ENCODE data around the gene PRELID1. TPM values are rescaled to one million over a fixed set of nuclear protein-coding genes. Genes with fewer than 3 reads are reported as not detected.

Gene PRELID1
- total RNA-seq, 2 experiments from 2014 or later = 33.1 to 35.0 TPM

DNA sequence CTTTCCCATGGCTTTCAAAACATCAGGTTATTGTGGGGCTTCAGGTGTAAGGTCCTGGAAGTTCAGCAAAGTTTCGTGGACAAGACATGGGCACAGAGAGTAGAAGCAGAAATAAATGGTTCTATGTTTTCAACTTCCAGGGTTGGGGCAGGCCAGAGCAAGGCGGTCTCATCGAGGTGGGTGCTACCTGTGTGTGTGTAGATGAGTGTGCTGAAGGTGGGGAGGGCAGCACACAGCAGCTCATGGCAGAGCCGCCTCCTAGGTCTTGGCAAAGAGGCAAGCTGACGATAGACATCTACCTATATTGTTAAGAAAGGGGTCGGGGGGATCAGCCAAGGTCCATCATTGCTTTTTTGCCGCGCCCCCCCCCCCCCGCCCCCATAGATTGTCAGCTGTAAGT lies 3.9 kb upstream of the PRELID1 start:
- Mint-ChIP-seq H3K4me3 (no peak overlapping the region), H3K9me3 (no peaks in the 10 kb centered on the region), H3K27ac (peak overlapping the region; percentile 88), H3K4me1 (ENCODE audit: low read depth) (peaks cover 79% of the 10 kb centered on the region), H3K27me3 (no peaks in the 10 kb centered on the region), H3K36me3 (ENCODE audit: low read depth) (peaks cover 44% of the 10 kb centered on the region)
- Histone ChIP-seq H3K4me1 (ENCODE audit: insufficient read depth, low read length) (peaks cover 66% of the 10 kb centered on the region), H3K36me3 (ENCODE audit: insufficient read depth, low read length) (peaks cover 17% of the 10 kb centered on the region), H3K9me3 (ENCODE audit: control insufficient read depth in 1 of 2, insufficient read depth in 1 of 2, low read length in 2 of 2) (no peaks in the 10 kb centered on the region), H3K27me3 (ENCODE audit: control insufficient read depth in 1 of 2, insufficient read depth in 2 of 2, low read length in 2 of 2) (no peaks in the 10 kb centered on the region), H3K27ac (ENCODE audit: low read depth in 1 of 2, low read length in 2 of 2) (peak overlapping the region; percentile 46 to 49), H3K4me3 (ENCODE audit: low read length) (no peak overlapping the region)
- ATAC-seq (ENCODE audit: poor library complexity) (no peak), DNase-seq (no peak)
- POLR2A ChIA-PET = interaction anchor here (1.0 to 1.3 kb wide), 2 partner anchors 12 to 45 kb away, joined by 3 to 4 read pairs; partner anchors contain the start of gene MXD3
- CTCF ChIA-PET = interaction anchor here (1.0 to 2.7 kb wide), 4 partner anchors 10 to 105 kb away, joined by 3 to 8 read pairs (median 4); no protein-coding TSS in a partner anchor
- TF ChIP-seq, protein P1, sequence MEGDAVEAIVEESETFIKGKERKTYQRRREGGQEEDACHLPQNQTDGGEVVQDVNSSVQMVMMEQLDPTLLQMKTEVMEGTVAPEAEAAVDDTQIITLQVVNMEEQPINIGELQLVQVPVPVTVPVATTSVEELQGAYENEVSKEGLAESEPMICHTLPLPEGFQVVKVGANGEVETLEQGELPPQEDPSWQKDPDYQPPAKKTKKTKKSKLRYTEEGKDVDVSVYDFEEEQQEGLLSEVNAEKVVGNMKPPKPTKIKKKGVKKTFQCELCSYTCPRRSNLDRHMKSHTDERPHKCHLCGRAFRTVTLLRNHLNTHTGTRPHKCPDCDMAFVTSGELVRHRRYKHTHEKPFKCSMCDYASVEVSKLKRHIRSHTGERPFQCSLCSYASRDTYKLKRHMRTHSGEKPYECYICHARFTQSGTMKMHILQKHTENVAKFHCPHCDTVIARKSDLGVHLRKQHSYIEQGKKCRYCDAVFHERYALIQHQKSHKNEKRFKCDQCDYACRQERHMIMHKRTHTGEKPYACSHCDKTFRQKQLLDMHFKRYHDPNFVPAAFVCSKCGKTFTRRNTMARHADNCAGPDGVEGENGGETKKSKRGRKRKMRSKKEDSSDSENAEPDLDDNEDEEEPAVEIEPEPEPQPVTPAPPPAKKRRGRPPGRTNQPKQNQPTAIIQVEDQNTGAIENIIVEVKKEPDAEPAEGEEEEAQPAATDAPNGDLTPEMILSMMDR (IDR thresholded peaks at IDR 0.05) = no peak
- intact Hi-C loops (cut with DNase I, micrococcal nuclease) = loop anchor here in 1 of 2 experiments (5.0 to 10.0 kb wide), 2 partner anchors 167 to 855 kb away; partner anchors contain the start of genes NHP2 and NSD1

DNA sequence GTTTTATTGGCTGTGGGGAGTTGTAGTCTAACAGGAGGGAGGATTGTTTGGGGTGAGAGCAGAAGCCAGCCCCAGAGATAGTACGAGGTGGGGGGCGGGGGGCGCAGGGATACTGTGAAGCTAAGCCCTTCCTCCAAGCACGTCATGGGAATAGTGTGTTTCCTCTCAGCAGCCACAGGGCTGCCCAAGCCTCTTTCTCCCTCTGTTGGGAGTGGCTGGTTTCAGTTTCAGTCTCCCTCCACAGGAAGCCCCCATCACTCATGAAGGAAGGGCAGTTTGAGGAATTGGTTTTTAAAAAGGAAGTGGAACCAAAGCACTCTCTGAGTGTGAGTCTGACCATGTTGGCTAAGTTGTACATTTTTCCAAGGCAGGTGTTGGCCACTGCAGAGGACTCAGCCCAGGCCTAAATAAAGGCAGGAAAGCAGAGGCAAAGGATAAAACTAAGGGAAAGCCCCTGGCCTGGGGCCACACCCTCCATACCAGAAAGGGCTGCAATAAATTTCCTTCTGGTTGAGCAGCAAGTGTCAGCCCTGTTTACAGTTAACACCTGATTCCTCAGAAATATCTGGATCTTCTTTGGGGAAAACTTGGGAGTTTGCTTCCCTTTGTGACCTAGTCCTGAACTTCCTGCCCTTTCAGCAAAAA lies 3.2 kb upstream of the PRELID1 start:
- POLR2A ChIA-PET = interaction anchor here (1.5 kb wide), 1 partner anchor 152 kb away, joined by 3 read pairs; no protein-coding TSS in a partner anchor
- DNase-seq = peak in 8 of 14 experiments; percentile 35 to 89 (median 50)

DNA sequence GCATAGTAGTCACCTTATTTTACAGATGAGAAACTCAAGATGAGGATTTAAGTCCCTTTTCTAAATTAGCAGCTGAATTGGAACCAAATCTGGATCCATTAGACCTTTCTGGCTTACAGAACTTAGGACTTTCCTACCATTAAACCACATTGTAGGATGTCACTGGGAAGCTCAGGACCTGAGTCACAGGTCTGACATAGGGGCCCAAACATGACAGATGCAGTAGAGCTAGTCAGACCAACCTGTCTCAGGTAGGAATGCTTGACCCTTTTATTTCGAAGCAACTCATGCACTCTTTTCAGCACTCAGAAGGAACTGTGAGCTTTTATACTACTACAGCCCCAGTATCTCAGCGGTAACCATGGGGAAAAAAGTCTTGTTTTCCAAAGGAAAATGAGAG lies 2.6 kb upstream of the PRELID1 start:
- Mint-ChIP-seq H3K4me3 (peak overlapping the region; percentile 79), H3K9me3 (no peaks in the 10 kb centered on the region), H3K36me3 (ENCODE audit: low read depth) (peaks cover 47% of the 10 kb centered on the region), H3K27me3 (no peaks in the 10 kb centered on the region), H3K4me1 (ENCODE audit: low read depth) (peaks cover 81% of the 10 kb centered on the region), H3K27ac (peak overlapping the region; percentile 88)
- H3K4me1 ChIP-seq (ENCODE audit: insufficient read depth, low read length) = peaks cover 73% of the 10 kb centered on the region
- TF ChIP-seq, protein P1 (IDR thresholded peaks at IDR 0.05) = no peak
- CTCF ChIA-PET = interaction anchor here (1.0 to 2.7 kb wide), 2 partner anchors 9 to 12 kb away, joined by 3 to 8 read pairs; no protein-coding TSS in a partner anchor
- no peak overlapping the region for H3K4me3 ChIP-seq (ENCODE audit: low read length)
- H3K36me3 ChIP-seq (ENCODE audit: insufficient read depth, low read length) = peaks cover 10% of the 10 kb centered on the region
- POLR2A ChIA-PET = interaction anchor here (1.0 to 3.4 kb wide), 5 partner anchors 11 to 186 kb away, joined by 3 to 15 read pairs (median 3); partner anchors contain the start of gene LMAN2
- H3K27ac ChIP-seq (ENCODE audit: low read depth in 1 of 2, low read length in 2 of 2) = peak overlapping the region; percentile 49 to 55
- no peak for ATAC-seq (ENCODE audit: poor library complexity)
- intact Hi-C loops (cut with DNase I, micrococcal nuclease) = loop anchor here in 1 of 2 experiments (5.0 to 10.0 kb wide), 2 partner anchors 169 to 854 kb away; partner anchors contain the start of genes NHP2 and NSD1
- no peaks in the 10 kb centered on the region for H3K9me3 ChIP-seq (ENCODE audit: control insufficient read depth in 1 of 2, insufficient read depth in 1 of 2, low read length in 2 of 2)
- no peaks in the 10 kb centered on the region for H3K27me3 ChIP-seq (ENCODE audit: control insufficient read depth in 1 of 2, insufficient read depth in 2 of 2, low read length in 2 of 2)
- no peak for DNase-seq

More for the DNA sequence above, 3.2 kb upstream of the PRELID1 start:
- H3K4me1 ChIP-seq (ENCODE audit: insufficient read depth, low read length) = peaks cover 72% of the 10 kb centered on the region
- Mint-ChIP-seq H3K4me3 (peak overlapping the region; percentile 79), H3K9me3 (no peaks in the 10 kb centered on the region), H3K36me3 (ENCODE audit: low read depth) (peaks cover 47% of the 10 kb centered on the region), H3K27ac (peak overlapping the region; percentile 88), H3K27me3 (no peaks in the 10 kb centered on the region), H3K4me1 (ENCODE audit: low read depth) (peaks cover 81% of the 10 kb centered on the region)
- no peak overlapping the region for H3K4me3 ChIP-seq (ENCODE audit: low read length)
- CTCF ChIA-PET = interaction anchor here (1.0 to 2.7 kb wide), 3 partner anchors 9 to 104 kb away, joined by 3 to 8 read pairs (median 4); no protein-coding TSS in a partner anchor
- peak; percentile 45 for ATAC-seq (ENCODE audit: poor library complexity)
- H3K9me3 ChIP-seq (ENCODE audit: control insufficient read depth in 1 of 2, insufficient read depth in 1 of 2, low read length in 2 of 2) = no peaks in the 10 kb centered on the region
- H3K36me3 ChIP-seq (ENCODE audit: insufficient read depth, low read length) = peaks cover 10% of the 10 kb centered on the region
- TF ChIP-seq, protein P1 (IDR thresholded peaks at IDR 0.05) = no peak
- intact Hi-C loops (cut with DNase I, micrococcal nuclease) = loop anchor here in 1 of 2 experiments (5.0 to 10.0 kb wide), 2 partner anchors 168 to 854 kb away; partner anchors contain the start of genes NHP2 and NSD1
- H3K27ac ChIP-seq (ENCODE audit: low read depth in 1 of 2, low read length in 2 of 2) = peak overlapping the region; percentile 49 to 55
- H3K27me3 ChIP-seq (ENCODE audit: control insufficient read depth in 1 of 2, insufficient read depth in 2 of 2, low read length in 2 of 2) = no peaks in the 10 kb centered on the region
